Measurements from ENCODE around the gene KNDC1.
"Not testable (repeated sequence)": the region's sequence is repeated elsewhere in the genome, so short reads cannot be mapped to it uniquely, and the experiment has no call there.

Gene KNDC1

DNA sequence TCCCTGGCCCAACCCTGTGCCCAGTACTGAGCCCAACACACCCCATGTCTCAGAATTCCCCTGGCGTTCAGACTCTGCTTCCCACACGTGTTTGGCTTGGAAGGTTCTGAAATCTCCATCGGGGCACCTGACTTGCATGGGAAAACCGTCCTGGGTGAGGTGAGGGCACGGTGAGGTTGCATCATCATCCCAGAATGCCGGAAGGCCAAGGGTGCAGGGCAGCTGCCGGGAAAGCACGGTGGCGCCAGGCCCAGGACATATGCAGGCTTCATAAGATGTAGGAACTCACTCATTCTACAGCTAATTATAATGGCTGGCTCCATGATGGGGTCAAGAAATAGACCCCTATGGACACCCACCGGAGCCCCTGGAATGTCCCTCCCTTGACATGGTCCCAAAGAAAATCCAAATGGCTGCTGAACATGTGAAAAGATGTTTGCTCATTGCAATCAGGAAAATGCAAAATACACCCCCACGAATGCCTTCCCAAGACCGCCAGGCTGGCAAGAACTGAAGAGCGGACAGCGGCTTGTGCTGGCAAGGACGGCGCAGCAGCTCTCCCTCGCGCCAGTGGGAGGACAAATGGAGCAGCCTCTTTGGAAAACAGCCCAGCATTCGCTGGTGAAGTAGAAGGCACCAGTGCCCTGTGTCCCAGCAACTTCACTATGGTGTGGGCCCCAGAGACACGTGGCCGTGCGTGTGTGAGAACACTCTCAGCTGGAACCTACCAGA, 2.3 kb downstream of the KNDC1 start:
- DNase-seq (ENCODE audit: low read depth in 4 of 4, low spot score in 1 of 4) = no peak

GRCh38 chr10:133162910-133163856, 3.2 kb downstream of the KNDC1 start:
- DNase-seq (ENCODE audit: low read depth in 4 of 4, low spot score in 1 of 4) = no peak

DNA sequence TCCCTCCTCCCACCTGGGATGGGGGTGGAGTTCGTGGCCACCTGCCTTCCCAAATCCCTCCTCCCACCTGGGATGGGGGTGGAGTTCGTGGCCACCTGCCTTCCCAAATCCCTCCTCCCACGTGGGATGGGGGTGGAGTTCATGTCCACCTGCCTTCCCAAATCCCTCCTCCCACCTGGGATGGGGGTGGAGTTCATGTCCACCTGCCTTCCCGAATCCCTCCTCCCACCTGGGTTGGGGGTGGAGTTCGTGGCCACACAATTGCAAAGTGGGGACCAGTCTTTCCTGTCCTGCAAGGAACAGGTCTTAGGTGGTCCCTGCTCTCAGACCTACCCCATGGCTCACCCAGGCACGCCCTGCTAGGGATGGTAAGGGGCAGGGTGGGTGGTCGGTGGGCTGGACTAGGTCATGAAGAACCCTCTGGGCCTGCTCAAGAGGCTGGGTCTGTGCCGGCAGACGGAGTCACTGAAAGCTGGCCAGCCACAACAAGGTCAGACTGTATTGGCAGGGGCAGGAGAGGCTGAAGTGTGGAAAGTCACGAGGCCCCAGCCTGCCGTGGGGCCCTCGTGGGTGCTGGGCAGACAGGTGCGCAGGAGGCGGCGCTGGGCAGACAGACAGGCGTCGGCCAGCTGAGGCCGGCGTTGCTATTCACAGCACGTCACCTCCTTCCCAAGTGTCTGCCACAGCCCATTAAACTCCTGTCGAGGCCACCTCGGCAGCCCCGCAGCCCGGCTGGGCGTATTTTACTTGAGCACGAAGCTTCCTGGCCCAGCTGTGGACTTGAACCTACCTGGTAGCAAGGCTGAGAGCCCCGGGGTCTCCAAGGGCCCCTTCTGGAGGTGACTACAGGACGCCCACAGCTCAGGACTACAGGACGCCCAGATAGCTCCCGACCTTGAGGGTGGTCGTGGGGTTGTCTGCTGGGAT, 4.1 kb downstream of the KNDC1 start:
- no peak for DNase-seq (ENCODE audit: low read depth in 4 of 4, low spot score in 1 of 4)

- no peak for DNase-seq (ENCODE audit: low read depth in 4 of 4, low spot score in 1 of 4)
Measured at GRCh38 chr10:133164816-133165555, 5.0 kb downstream of the KNDC1 start.

GRCh38 chr10:133165556-133166503, 5.8 kb downstream of the KNDC1 start:
- DNase-seq (ENCODE audit: low read depth in 4 of 4, low spot score in 1 of 4) = no peak

GRCh38 chr10:133166504-133166827, 6.4 kb downstream of the KNDC1 start:
- no peak for DNase-seq (ENCODE audit: low read depth in 4 of 4, low spot score in 1 of 4)

- no peak for DNase-seq (ENCODE audit: low read depth in 4 of 4, low spot score in 1 of 4)
Measured at GRCh38 chr10:133166828-133167692, 7.0 kb downstream of the KNDC1 start.

DNA sequence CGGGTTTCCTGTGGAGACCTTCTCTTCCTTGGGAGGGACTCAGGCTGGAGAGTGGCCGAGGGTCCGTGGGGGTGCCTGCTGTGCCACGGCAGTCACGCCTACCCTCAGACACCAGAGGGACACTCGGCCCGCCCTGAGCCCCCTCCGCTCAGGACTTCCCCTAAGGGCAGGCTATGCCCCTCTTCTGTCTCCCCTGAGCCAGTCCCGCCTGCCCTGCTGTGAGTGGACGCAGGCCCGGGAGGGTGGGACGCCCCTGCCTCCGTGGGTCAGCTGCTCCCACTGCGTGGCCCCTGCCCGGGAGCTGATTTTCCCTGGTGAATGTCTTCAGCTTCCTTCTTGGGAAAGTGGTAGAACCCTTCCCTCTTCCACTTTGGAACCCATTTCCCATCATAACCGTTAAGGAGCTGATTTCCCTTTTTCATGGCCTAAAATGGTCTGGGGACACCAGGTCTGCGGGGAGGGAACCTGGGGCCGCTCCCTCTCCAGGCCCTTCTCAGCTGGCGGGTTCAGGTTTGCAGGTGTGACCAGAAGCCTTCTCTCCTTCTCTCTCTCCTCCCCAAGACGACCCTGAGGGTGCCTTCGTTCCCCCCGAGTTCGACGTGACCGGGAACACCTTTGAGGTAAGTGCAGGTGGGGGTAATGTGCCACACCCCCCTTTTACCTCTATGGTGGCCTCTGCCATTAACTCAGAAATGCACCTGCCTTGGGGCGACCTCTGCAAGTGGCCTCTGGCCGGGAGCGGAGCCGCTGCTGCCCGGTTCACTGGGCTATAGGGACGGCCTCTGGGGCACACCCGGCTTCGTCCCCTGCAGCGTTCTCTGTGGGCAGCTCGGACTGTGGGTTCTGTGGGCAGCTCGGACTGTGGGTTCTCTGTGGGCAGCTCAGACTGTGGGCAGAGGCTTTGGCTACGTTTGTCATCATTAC, 7.9 kb downstream of the KNDC1 start:
- DNase-seq (ENCODE audit: low read depth in 4 of 4, low spot score in 1 of 4) = no peak

GRCh38 chr10:133168617-133169031, 8.6 kb downstream of the KNDC1 start:
- no peak for DNase-seq (ENCODE audit: low read depth in 4 of 4, low spot score in 1 of 4)

GRCh38 chr10:133169173-133169947, 9.3 kb downstream of the KNDC1 start:
- DNase-seq (ENCODE audit: low read depth in 4 of 4, low spot score in 1 of 4) = no peak

DNA sequence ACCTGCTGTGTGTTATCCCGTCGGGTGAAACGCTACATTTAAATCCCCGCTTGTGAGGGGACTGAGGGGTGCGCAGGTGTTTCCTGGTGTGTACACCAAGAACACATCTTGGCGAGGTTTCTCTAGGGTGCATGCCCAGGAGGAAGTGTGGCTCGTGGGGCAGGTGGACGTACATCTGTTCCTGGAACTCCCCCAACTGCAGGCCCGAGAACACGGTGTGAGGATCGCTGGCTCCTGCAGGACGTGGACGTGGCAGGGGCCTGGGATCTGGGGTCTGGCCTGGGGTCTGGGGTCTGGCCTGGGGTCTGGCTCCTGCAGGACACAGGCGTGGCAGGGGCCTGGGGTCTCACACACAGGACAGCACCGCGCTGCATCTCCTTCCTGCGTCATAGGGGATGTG, 10.1 kb downstream of the KNDC1 start:
- no peak for DNase-seq (ENCODE audit: low read depth in 4 of 4, low spot score in 1 of 4)

DNA sequence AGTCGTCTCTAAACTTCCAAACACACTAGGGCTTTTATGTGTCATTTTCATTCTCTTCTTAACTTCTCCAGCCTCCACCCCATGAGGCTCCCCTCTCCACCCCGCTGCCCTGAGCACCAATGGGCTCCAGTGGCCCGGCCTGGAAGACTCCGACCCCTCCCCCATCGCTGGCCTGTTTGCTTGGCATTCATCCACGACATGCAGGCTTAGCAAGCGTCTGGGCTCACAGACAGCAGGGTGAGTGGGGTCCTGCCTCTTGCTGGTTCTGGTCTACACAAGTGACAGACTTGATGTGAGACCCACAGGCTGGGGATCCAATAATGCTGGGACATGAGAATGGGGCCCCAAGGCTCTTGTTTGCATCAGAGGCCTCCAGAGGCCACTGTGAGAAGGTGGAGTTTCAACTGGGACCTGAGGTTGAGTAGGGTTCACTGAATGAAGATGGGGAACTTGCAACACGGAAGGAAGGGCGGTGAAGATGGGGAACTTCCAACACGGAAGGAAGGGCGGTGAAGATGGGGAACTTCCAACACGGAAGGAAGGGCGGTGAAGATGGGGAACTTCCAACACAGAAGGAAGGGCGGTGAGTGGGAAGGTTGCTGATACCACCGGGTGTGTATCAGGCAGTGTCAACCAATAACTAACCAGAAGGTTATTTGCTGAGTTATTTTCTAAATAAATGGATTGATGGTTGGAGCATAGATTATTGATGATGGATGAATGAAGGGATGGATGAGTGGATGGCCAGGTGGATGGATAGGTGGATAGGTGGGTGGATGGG, 14.0 kb downstream of the KNDC1 start:
- DNase-seq (ENCODE audit: low read depth in 4 of 4, low spot score in 1 of 4) = no peak

- DNase-seq (ENCODE audit: low read depth in 4 of 4, low spot score in 1 of 4) = no peak
Measured at GRCh38 chr10:133174689-133175263, 14.8 kb downstream of the KNDC1 start.

GRCh38 chr10:133175624-133176023, 15.6 kb downstream of the KNDC1 start:
- DNase-seq (ENCODE audit: low read depth in 4 of 4, low spot score in 1 of 4) = not testable (repeated sequence)

GRCh38 chr10:133176546-133176945, 16.5 kb downstream of the KNDC1 start:
- DNase-seq (ENCODE audit: low read depth in 4 of 4, low spot score in 1 of 4) = no peak

Data from stimulated activated CD4-positive, alpha-beta T cell treated with anti-CD3 and anti-CD28 coated beads, Interleukin-1b, Interleukin-23, amount 100 ng/mL, for 24 hours (primary cell).